ENCODE data around the gene IRX4.

Gene IRX4

DNA sequence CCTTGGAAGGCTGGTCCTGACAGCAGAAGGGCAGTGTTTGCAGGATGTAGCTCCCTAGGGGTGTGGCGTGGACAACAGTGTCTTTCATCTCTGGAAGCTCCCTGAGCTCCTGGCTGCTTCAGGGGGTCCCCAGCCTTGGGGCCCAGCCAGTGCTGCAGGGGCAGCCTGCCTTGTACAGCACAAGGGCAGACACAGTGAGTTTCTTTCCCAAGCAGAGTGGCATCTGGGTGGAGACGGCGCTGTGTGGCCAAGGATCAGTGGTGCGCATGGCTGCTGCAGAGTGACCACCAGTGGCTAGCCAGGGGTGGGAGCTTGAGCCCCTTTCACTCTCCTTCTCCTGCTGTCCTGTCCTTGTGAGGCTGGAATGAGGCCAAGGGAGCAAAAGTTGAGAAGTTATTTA is 7.6 kb upstream of the IRX4 start:
- no peak for DNase-seq

DNA sequence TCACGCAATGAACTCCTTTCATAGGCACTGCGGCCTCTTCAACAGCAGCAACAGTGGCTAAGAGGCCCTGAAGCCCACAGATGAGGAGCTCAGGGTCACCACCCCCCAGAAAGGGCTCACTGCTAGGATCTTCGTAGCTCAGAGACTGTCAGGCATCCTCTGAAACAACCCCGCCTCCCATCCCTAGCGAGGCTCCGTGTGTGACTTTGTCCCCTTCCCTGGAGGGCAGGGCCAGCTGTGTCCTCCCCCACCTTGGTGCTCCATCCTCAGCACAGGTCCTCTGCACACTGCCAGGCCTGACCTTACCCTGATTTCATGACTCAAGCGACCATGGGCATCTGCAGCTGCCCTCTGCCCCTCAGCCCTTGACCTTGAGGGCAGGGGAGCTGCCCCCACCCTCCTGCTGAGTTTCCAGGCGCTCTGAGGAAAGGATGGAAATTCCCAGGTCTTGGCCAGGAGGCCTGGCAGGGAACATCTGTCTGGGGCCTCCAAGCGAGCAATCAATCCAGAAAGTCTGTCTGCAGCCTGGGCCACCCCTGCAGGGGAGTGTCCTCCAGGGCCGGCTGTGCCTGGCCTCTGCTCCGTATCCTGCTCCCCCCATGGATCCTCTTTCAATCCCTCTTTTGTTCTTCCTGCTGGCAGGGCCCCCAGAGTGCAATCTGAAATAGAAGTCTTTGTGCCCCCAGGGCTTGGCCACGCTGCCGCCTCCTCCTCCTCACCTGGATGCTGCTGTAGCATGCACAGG is 6.8 kb upstream of the IRX4 start:
- DNase-seq = no peak

DNA sequence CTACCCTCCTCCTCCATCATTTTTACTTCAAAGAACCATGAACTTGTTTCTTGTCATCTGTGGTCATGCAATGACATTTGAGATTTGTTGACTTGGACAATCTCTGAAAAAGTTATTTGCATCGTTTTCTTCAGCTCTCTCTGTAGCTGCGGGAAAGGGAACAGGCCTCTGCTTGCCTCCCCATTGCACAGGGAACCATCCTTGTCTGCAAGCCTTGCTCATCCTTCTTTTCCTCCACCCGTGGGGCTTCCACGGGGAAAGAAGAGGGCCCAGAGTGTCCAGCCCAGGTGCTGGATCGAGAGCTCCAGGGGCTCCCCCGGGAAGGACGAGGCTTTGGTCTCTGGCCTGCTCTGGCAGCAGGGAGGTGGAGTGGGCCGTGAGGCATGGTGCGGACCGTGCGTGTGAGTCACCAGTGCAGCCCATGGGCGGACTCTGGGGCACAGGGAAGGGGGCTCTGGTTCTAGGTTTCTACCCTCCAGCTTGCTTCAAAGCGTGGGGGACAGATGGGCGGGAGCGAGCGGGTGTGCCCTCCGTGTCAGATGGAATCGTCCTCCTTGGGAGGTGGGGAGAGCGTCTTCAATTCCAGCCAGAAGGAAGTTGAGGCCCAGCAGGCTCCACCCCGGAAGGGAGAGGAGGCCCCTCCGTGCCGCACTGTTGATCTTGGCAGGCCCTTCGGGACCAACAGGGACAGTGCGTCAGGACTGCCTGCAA is 6.0 kb upstream of the IRX4 start:
- DNase-seq = no peak

DNA sequence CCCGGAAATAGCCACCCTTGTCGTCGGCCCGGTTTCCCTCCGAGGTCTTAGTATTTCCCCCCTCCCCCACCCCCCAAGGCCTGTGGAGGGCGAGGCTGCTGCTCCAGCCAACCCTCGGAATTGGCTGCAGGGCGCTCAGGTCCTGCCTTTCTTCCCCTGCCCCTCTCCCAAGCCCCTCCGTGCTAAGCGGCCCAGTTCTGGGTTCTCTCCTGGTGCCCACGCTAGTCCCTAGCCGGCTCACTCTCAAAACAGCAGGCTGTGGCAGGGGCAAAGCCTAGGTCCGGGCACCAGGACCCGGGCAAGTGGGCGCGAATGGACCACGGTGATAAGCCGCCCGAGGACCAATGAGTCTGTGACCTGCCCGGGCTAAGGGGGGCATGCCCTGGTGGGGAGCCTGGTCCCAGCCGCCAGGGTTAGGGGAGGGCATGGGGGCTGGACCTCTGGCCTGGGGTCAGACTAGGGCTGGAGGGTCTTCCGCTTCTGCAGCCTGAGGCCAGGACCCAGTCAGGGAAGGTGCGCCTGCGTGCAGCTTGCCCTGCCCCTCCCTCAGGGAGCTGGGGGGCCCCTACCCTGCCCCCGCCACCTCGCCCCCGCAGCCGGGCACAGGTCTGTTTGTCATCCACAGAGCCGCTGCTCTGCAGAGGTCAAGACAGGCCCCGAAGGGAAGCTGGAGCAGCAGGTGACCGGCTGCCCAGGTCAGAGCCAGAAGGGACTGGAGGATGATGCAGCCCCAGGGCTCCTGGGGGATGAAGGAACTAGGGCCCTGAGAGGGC is 5.0 kb upstream of the IRX4 start:
- DNase-seq = no peak

DNA sequence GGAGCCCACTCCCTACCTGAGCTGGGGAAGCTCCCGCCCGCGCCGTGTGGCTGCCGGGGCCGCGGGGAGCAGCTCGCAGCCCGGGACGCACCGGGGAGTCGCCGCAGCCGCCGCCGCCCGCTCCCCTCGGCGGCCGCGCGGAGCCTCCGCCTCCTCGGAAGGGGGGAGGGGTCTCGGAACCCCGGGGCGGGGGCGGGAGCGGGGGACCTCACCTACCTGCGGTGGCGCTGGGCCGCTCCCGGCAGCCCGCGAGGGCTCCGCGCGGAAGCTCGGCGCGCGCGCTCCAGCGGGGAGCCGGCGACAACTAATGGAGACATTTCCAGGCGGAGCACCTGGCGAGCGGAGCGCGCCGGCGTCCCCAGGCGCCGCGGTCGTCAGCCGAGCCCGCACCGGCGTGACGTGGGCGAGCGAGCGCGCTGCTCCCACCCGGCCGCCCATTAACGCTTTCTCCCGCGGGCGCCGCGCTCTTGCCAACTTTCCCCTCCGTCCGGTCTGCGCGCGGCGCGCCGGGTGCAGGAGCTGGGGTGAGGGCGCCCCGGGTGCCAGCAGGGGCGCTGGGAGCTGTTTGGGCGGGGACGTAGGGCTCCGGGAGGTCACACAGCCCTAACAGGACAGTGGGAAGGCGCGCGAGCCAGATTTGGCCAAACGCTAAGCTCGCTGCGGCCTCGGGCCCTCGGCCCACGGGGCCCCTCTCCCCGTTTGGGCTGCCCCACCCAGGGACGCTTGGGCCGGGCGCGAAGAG is 4.3 kb upstream of the IRX4 start:
- no peak for DNase-seq

DNA sequence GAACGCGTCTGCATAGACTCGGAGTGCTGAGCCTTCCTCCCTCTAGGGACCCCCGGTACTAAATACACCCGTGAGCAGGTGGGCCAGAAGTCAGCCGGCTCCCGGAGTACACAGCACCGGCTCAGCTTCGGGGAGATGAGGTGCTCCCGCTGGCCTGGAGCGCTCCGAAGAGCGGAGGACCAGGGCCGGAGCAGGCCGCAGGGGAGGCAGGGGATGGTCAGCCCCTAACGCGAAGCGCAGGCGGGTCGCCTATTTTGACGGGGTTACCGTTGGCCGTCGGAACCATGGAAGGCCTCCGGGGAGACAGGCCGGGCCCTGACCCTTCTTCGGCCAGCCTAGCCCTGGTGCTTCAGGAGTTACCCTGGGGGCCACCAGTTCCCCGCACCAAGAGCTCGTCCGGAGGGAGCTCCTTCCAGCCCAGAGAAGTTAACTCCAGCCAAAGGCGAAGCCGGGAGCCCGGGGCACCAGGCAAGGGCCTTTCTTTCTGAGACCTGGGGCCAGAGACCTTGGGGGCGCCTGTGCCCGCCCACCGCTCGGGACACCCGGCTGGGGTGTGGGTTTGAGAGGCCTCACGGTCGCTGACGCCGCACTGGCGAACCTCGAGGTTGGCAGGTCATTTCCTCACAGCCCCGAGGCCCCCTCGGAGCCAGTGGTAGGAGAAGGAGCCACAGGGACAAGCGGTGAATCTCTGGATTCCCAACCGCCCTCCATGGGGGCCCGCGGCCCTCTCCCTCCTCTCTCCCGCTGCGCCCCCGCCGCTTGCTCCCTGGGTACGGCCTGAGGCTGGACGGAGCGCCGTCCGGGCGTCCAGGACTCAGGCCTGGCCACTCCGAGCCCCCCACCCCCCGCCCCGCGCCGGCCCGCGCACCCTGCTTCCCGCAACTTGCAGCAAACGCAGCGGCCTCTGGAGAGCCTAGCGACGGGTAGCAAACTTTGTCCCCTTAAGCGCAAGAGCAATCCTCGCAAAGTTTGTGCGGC is 3.4 kb upstream of the IRX4 start:
- DNase-seq = no peak

DNA sequence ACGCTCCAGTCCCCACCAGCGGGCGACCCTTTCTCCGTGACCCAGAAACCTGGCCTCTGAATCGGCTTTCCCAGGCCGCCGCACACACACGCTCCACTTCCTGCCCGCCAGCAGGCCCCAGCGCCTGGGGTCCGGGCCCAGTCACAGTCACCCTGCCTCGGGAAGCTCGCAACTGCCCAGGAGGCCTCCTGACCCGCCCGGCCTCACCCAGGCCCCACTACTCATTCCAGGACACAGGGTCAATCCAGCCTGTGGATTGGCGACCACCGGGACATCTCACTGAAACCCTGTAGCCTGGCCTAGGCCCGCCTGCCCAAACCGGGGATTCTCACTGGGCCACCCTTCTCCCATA is 2.7 kb upstream of the IRX4 start:
- no peak for DNase-seq

DNA sequence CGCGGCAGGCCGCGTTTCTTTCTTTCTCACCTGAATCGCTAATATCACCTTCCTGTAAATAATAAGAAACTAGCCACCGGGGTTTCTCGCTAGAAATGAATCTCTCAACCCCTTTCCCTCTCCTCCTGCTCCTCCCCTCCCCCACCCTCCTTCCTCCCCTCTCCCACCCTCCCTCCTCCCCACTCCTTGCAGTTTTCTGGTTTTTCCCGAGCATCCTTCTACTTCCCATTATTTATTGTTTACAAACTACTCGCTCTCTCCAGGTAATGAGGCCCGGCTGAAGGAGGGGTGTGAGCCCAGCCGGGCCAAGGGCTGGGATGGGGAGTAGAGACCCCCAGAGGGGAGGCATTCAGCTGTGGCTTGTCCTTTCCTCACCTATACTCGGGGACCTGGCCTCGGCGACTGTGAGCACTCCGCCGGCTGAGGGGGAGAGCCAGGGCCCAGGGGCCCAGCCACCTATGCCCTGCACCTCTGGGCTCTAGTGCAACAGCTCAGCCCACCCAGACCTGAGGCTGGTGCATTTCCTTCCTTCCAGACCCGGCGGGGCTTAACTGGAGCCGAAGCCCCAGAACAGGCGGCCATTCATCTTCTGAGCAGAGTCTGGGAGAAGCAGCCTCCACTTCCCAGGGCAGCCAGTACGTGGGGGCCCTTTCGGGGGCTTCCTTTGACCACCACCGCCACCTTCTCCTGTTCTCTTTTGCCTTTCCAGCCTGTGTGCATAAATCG is 2.1 kb upstream of the IRX4 start:
- no peak for DNase-seq

DNA sequence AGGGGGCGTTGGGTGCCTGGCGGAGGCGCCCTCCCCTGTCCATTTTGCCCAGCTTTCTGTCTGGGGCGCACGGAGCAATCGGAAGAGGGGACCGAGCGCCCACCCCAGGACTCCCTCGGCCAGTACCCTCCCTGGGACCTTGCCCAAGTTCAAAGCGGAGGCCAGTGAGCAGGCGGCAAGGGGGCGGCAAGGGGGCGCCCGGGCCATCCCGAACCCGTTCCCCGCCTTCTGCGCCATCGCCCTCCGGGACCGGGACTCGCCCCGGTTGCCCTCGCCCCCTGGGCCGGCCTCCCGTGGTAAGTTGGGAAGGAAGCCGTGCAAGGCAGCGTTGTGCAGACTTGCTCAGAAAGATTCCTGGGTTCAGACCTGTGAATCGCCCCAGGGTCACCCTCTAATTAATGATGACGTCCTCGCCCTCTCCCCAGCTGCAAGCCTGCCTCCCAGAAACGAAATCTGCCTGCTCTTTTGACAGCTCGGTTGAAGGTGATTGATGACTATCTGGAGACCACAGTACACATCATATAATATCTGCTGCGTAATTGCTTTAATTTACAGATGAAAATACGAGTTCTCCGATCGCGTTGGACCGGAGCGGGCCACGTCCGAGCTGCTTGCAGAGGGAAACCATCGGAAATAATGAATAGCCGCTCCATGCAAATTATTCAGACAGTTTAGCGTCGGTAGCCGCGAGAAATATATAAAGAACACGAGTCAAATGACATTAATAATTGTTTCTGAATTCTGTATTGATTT is 1.4 kb upstream of the IRX4 start:
- no peak for DNase-seq

DNA sequence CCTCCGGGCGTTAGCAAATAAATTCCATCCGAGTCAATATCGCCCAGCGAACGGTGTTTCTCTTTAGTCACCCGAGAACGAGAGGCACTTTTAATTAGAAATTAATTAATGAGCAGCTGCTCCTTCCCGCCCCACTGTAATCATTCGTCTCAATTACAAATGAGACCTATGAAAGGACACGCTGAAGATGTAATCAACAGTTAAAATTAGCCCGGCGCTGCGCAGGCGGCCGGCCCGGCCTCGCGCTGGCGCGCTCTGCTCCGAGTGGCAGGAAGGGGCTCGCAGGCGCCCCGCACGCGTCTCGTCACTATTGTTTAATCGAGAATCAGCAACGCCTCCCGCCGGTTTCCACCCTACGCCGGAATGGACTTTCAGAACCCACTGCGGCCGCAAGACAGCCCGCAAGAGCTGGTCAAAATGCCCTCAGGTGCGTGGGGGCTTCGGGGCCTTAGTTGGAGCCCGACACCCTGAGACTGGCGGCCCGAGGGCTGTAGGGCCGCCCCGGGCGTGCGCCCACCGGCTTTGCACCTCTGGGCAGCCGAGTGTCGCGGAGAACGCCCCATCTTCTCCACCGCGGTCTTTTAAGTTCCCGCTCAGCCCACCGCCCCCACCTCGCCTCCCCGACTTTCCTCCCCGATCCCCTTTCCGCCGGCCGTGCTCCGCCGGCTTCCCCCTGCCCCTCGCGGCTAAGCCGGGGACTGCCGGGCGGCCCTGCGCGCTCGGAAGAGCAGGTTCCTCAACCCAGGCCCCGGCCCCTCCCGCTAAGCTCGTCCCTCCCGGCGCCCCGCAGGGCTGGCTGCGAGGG is 597 bp upstream of the IRX4 start:
- no peak for DNase-seq

DNA sequence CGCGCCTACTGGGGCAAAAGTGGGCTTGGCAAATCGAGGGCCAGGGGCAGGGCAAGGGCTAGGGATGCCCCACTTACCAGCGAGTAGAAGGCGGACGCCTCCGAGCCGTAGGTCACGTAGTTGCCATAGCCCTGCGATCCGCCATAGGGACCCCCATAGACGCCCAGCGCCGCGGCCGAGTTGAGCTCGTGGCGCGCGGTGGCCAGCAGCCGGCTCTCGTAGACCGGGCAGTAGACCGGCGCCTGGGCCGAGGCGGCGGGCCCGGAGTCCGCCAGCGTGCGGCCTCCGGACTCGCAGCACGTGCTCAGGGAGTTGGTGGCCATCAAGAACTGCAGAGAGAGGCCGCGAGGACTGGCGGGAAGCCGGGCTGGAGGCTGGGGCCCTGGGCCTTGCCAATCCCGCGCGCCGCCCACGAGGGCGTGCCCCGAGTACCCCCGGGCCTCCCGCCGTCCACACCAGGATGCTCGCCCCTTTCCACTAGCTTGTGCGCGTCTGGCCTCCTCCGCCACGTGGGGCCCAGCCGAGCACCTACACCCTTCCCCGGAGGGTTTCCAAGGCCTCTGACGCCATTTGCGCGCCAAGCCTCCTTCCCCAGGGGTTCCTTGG is 891 bp downstream of the IRX4 start:
- no peak for DNase-seq

DNA sequence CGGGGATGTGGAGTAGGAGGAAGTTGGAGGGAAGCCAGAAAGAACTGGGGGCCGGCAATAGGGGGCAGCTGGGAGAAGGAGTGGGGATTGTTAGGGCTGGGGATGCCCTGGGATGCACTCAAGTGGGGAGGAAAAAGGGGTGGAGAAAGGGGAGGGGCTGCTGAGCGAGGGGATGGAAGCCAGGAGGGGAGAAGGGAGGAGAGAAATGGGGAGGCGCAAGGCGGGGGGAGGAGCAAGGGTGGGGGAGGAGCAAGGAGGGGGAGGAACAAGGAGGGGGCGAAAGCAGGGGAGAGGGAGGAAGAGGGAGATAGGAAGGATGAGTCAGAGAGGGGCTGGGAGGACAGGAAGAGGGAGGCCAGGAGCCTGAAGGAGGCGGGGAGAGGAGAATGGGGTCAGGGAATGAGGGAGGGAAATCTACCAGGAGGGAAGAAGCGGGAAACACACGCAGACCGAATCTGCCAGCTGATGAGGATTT is 1.6 kb downstream of the IRX4 start:
- no peak for DNase-seq

DNA sequence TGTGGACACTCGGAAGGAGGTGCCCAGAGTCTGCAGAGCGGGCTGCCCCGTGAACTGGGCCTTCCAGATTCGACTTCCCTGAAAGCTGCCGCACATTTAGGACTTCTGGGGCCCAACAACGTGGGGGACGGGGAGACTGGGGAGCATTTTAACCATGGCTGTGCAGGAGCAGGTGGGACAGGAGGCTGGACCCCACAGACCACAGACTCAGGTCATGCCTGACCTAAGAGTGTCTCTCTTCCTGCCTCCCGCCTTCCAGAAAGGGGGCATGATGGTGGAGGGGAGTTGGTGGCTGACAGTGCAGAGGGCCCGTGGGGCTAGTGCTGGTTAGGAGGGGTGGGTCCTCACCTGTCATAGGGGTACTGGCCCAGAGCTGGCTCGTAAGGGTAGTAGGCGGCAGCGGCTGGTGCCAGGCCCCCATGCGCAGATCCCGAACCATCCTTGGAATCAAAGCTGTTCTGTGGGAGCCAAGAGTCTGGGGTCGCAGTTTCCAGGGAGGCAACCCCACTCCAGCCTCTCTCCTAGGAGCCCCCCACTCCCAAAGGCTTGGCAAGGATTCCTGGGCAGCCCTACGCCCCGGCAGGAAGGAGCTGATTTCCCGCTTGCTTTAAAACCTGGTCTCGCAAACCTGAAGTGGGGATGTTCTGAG is 2.2 kb downstream of the IRX4 start:
- no peak for DNase-seq

DNA sequence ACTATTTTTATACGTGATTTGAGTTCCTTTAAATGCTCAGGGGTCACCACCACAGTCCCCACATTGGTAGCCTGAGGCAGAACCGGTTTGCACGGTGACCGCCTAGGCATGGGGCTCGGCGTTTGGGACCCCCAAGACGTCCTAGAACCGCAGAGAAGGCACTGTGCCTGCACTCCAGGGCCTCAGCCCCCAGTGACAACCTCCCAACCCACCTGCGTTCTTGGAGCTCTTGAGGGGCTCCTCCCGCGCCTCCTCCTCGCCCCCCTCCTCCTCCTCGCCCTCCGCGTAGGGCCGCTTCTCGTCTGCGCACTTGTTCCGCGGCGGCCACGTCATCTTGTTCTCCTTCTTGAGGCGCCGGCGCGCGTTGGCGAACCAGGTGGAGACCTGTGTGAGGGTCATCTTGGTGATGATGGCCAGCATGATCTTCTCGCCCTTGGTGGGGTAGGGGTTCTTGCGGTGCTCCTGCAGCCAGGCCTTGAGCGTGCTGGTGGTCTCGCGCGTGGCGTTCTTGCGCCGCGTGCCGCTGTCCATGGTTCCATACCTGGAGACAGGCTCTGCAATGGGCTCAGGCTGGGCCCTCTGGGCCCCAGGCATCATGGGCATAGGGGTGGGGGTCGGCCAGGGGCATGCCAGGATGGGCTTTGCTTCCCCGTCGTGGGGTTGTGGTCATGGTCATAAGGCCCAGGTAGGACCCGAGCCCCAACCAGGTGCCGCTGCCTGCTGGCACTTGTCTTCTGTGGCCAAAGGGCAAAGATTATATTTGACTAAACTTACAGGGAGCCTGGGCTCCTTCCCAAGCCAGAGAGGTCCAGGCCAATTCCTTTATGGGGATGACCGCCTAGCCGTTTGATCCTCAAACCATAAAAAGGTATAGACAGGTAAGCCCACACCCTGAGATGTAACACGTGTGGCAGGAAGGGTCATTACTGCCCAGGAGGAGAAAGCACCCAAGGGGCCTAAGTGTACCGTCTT is 3.1 kb downstream of the IRX4 start:
- no peak for DNase-seq

DNA sequence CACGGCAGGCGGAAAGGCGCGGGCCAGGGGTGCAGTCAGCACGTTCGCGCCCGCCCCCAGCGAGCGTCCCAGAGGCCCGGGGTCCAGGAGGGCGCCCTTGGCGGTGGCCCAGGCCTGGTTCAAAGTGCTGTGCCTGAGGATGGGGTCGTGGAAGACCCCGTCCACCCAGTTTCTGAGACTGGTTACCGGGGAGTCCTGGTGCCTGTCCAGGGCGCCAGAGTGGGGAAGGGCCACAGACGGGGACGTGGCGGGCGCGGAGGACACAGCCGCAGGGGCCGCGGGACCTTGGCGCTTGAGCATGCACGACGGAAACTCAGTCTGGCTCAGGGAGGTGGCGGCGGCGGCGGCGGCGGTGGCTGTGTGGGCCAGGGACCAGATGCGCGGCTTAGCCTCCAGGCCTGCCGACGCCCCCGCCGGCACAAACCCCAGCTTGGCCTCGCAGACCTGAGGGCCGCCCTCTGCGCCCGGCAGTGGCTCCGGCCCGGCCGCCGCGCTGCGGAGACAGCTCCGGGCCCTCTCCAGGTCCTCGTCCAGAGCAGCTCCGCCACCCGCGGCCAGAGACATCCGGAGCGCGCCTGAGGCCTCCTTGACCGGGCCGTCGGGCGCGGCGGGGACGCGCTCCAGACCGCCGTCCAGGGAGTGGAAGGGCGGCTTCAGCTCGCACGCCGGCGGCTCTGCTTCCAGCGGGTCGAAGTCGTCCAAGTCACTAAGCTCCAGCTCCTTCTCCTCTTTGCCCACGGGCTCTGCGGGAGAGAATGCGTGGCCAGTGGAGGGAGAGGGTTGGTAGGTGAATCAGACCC is 4.5 kb downstream of the IRX4 start:
- DNase-seq = no peak

All from KG1 (cell line).